COR-L47 (cell line): Measurements from ENCODE around the gene C3orf22.
"Not testable (repeated sequence)": the region's sequence is repeated elsewhere in the genome, so short reads cannot be mapped to it uniquely, and the experiment has no call there.

Experiments
- DNase-seq: peaks from one replicate; lab custom pipeline; 2025; lab: John Stamatoyannopoulos, UW

The C3orf22 gene, protein sequence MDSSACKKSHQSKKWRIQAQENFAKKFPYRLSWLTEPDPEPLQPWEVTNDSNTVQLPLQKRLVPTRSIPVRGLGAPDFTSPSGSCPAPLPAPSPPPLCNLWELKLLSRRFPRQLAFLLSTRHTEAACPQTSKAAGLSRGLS

DNA sequence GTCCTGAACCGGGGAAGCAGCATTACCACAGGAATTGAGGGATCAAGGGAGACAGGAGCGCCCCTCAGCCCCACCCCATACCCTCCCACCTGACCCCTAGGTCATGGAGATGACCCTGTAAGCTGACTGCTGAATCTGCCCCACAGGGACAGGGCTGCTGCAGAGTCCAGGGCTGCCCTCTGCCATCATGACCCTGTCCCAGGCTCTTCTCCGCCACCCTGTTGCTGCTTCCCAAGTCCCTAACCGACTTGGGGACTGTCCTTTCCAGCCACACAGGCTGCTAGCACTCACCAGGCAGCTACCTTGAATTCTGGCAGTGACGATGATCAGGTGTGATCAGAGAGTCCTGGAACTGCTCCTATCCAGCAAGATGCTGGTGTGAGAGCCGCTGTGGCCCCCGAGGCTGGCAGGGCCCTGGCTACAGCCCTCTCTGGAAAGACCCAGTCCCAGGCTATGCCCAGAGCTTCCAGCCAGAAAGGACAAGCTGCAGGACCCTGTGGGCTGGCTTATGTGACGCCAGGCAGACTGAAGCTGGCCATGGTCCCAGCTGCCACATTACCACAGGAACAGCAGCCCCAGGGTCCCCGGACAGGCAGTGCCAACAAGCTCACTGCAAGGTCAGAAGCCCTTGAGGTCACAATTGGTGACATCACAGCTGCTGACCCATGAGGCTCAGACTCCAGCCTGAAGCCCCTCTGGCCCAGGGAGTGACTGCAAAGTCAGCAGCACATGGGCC, at the start of gene C3orf22:
C3orf22 (minus strand) TSS at position 597 of the 736 bp plus-strand sequence. CDS start 5,542 bp downstream, outside the sequence.
- DNase-seq: no peak

DNA sequence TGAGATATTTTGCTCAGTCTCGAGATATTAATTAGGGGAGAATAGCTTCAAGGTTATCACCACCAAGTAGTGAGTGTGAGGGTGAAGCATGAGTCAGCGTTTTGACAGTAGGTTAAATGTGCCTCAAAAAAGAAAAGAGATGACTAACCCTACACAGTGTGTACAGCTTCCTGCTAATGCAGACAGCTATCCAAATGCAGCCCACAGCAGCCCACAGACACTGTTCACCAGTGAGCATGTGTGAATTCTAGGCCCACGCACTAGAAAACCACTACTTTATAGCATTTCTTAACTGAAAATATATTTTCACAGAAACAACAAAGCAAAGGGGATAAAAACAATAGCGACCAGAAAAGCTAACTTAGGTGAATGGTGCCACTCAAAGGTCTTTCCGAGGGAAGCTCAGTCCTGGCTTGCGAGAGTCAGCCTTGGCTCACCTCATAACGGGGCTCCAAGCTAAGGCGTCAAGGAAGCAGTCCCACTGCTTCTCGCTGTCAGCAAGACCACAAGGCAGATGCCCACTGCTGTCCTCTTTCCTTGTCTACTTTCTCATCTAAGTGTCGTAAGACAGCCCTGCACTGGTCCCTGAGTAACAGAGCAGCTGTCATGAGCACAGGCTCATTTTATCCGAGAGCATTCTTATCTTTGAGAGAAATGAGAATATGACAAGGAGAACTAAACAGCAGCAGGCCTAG, 48.6 kb upstream of the C3orf22 start:
- no peak for DNase-seq

DNA sequence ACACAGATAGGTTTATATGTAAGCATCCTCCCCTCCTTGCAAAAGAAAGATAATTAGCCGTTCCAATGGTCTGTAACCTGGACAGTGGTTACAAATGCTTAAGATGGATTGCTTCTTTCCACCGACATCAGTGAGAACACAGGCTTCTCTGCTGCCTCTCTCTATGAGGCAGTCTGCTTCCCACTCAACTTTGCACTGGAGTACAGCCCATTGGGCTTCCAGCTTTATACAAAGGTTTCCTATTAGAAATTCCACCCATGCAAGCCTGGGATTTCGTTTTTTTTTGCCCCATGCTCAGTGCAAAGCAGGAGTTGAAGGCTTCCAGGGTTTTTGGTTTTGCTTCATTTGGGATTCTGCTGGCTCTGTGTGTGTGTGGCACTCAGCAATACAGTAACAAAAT, 47.3 kb upstream of the C3orf22 start:
- no peak for DNase-seq

DNA sequence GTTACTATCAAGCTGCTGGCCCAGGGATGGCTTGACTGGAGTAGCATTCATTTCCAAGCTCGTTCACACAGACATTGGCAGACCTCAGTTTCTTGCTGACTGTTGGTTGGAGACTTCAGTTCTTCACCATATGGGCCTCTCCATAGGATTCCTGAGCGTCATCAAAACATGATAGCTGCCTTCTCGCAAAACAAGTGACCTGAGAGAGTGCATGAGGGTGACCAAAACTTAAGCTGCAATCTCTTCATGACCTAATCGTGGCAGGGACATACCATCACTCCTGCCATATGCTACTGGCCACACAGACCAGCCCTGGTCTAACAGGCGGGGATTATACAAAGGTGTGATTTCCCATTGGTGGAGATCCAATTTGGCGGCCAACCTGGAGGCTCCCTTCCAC, 46.0 kb upstream of the C3orf22 start:
- no peak for DNase-seq

DNA sequence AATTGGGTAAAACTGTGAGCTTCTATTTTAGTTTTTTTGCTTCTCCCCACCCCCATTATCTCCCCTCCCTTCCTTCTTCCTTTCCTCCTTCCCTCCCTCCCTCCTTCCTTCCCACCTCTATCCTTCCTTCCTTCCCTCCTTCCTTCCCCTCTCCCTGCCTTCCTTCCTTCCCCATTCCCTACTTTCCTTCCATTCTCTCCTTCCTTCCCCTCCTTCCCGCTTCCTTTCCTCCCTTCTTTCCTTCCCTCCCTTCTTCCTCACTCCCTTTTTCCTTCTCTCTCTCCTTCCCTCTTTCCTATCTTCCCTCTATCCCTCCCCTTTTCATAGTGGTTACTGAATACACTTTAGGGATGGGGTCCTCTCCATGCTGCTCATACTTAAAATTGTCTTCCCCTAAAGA, 40.4 kb upstream of the C3orf22 start:
- no peak for DNase-seq

DNA sequence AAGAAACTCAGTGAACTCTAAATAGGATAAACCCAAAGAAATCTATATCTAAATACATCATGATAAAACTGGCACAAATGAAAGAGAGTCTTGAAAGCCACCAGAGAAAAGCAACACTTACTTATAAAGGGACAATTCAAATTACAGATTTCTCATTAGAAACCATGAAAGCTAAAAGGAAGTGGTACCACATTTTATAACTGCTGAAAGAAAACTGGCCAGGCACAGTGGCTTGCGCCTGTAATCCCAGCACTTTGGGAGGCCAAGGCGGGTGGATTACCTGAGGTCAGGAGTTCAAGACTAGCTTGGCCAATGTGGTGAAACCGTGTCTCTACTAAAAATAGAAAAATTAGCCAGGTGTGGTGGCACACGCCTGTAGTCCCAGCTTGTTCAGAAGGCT, 36.7 kb upstream of the C3orf22 start:
- DNase-seq: not testable (repeated sequence)

DNA sequence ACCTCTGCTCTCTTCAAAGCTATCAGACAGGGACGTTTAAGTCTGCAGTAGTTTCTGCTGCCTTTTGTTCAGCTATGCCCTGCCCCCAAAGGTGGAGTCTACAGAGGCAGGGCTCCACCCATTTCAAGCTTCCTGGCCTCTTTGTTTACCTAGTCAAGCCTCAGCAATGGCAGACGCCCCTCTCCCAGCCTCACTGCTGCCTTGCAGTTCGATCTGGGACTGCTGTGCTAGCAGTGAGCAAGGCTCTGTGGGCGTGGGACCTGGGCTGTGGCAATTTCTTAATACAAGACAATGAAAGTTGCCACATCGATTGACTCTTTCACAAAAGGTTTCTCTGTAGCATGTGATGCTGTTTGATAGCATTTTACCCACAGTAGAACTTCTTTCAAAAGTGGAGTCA, 32.8 kb upstream of the C3orf22 start:
- DNase-seq: not testable (repeated sequence)

DNA sequence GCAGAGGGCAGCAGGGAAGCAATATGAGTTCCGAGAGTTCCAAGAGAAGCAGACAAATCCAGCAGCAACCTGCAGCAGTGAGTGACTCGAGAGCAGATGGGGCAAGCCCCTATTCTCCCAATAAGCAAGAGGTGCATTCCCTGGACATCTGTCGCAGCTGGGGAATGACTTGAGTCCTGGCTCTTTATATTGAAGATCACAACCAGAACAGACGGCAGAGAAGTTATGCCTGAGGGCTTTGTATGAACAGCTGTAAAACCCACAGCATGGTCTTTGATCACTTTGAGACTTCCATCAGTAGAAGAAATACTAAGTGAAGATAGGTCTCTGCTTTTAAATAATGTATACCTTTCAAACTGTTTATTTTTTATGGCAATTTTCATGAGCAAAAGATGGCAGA, 23.6 kb upstream of the C3orf22 start:
- DNase-seq: no peak

DNA sequence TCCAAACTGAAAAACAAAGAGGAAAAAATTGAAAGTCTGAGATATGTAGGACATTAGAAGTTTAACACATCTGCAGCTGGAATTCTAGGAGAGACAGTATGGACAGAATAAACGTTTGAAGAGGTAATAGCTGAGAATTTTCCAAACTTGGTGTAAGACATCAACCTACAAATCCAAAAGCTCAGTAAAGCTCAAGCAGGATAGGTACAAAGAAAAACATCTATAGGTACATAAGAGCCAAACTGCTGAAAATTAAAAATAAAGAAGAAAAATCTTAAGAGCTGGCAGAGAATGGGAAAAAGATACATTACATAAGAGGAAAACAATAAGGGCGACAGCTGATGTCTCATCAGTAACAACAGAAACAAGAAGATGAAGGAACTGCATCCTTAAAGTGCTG, 22.8 kb upstream of the C3orf22 start:
- no peak for DNase-seq

DNA sequence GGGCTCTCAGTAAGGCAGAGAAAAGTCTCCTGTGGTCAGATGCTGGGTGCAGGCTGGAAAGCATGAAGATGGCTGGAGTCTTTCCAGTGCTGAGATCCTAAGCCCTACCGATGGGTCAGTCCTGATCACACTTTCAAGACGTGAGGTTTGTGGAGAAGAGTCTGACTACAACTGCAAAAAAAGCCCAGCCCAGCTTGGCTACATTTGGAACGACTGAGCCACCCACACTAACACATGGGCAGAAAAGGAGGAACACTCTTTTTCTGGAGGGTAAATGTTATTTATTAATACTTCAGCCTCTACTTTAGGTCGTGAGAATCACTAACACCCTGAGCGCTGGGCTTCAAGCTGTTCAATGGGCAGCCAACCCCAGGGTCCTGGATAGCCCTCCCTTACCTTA, 22.0 kb upstream of the C3orf22 start:
- DNase-seq: no peak

DNA sequence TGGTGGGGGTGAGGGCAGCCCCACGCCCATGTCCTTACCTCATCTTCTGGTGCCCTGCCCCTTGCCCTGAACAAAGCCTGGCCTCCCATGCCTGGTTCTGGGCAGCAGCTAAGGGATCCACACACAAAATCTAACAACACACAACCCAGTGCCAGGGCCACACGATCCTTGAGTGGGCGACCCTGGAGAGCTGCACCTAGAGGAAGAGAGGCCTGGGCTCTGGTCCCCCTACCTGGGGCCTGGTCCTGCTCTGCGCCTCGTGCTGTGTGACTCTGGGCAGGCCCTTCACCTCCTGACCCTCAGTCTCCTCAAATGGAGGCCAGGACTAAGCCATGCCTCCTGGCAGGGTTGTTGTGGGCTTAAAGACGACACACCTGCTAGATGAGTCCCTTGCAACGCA, 20.0 kb upstream of the C3orf22 start:
- no peak for DNase-seq

DNA sequence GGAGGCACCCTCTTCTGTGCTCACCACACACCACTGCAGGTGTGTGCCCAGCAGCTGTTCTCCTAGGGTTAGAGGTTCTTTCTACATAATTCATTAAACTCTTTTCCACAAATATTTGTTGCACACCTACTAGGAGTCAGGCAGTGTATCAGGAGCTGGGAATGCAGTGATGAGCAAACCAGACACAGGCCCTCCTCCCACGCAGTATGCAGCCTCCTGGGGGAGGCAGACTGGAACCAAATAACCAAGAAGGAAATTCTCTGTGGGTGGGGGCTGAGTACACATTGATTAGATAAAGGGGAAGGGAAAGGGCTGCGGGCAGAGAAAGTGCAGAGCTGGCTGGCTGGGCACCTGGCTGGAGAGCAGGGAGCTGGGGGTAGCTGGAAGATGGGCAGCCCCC, 18.5 kb upstream of the C3orf22 start:
- DNase-seq: no peak

DNA sequence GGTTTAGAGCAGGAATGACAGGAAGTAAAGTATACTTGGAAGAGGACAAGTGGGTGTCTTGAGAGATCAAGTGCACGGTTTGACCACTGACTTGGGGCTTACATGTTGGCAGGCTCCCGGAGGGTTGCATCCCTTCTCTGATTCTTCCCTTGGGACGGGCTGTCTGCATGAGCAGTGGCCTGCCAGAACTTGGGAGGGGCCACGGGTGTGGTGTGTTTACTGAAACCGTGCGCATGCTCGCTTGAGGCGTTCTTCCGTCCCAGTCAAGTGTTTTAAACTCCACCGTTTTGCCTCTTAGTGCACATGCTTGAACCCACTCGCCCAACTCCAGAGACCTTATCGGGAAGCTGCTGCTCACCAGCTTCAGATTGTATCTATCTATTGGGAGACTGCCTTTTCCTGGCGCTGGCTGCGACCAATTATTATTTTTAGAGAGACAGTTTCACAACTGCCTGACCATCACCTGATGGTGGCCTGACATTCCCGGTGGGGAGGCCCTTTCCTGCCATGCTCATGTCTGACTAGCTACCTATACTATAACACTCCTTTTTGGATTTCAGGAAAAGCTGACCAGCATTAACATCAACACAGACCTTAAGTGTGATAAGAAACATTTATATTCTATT, 14.9 kb upstream of the C3orf22 start:
- no peak for DNase-seq

DNA sequence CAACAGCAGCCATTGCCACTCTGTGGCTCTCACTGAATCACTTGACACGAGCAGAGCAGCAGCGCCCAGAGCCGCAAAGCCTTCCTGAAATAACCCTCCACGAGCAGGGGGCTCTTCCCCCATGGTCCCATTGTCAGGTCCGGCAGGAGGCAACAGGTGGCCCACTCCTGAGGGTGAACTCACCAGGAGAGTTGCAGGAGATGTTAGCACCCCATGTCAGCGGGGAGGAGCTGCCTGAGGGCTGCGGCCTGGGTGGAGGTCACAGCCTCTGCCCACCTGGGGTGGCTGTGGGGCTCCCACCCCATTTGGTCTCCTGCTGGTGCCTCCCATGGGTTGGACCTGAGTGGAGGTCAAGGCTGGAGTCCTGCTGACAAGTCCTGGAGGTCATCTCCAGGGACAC, 12.3 kb upstream of the C3orf22 start:
- DNase-seq: no peak

DNA sequence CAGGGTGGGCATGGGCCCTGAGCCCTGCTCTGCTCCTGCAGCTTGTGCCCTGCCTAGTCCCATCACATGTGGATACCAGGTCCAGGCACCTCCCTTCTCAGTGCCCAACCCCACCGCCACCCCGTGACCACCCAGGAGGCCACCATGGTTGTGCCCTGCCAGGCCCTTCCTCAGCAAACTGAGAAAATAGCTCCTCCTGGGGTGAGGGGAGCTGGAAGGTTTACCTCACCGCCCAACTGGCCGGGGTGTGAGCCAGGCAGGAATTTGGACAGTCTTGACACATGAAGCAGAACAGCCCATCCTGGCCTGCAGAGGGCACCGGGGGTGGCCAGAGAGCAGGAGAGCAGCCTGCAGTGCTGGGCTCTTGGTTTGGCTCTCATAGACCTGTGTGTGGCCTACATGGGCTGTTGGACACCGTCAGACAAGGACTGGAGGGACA, 11.4 kb upstream of the C3orf22 start:
- DNase-seq: no peak

DNA sequence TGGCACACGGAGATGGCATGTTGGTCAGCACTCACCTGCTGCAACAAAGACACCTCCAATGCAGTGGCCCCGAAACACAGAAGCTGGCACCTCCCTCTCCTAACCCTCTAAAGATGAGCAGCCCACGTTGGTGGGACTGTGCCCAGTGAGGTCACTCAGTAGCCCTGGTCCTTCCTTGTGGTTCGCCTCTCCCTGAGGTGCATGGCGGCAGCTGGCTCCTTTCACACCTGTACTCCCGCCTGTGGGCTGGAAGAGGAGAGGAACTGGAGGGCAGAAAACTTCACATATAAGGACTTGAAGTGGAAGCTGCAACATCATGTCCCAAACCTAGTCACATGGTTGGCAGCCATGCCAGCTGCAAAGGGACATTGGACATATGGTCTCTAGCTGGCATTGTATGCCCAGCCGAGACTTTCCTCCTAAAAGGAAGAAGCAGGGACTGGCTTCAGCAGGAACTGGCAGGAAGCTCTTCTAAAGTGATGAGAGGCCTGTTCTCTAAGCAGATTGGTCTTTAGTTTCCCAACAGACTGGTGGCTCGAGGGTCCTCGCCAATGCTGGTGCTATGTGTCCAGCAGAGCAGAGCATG, 10.8 kb upstream of the C3orf22 start:
- no peak for DNase-seq

DNA sequence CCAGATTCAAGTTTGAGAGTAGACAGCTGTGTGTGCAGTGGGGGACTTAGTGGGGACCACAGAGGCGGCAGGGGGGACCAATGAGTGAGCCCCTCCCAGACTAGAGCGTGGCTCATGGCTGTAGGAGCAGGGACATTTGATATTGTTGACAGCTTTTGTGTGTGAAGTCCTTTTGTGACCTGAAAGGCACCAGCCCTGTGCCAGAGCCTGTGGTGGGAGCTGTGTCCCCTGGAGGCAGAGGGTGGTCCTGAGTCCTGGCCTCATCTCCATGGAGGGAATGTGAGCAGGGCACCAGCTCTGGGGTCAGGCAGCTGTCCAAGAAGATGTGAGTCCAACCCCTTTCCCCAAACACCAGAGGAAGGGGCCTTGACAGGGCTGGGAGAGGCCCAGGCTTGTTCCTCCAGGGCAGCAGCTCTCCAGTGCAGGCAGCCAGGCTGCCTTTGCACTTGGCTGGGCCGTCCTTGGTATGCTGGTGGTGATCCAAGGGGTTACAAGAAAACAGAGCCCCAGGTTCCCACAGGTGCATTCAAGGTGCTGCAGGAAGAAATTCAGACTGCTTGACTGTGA, 10.1 kb upstream of the C3orf22 start:
- DNase-seq: no peak

DNA sequence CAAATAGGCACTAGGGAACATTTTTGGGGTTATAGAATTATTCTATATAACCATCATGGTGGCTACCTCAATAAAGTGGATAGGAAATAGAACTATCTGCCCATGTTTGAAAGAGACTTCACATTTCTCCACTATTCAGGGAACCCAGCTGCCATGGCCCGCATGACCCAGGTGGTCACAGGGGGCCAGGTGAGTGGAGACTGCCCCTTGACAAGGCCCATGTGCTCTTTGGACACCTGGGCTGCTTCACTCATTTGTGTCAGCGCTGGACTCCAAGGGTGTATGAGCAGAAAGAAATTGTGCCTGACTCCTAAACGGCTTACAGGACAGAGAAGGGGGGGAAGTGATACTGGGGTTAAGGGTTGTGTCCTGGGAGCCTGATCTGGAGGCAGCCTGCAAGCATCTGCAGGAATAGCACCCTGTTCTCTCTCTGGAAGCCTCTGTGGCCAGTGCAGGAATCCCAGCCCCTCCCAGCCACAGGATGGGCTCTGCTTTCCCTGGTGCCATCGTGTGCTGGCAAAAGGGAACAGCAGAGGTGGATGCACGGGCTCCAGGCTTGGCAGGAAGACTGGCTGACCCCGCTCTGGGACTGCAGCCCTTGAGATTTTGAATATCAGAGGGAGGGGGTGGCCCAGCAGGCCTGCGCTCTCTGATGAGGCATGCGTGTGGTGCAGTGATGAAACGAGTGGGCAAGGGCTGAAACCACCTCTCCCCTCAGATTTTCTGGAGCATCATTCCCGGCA, 9.1 kb upstream of the C3orf22 start:
- peak; percentile 9 for DNase-seq

DNA sequence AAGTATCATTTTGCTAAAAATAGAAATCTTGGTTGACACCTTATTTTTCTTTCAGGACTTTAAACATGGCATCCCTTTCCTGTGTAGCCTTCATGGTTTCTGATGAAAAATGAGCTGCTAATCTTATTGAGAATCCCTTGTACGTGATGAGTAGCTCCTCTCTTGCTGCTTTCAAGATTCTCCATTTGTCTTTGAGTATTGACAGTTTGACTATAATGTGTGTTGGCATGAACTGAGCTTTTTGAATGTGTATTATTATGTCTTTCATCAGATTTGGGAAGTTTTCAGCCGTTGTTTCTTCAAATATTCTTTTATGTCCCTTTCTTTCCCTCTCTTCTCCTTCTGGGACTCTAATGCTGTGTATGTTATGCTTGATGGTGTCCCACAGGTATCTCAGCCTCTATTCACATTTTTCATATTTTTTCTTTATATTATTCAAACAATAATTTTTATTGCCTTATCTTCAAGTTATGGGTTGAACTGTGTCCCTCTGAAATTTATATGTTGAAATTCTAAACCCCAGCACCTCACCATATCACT, 4.1 kb upstream of the C3orf22 start:
- DNase-seq: no peak

DNA sequence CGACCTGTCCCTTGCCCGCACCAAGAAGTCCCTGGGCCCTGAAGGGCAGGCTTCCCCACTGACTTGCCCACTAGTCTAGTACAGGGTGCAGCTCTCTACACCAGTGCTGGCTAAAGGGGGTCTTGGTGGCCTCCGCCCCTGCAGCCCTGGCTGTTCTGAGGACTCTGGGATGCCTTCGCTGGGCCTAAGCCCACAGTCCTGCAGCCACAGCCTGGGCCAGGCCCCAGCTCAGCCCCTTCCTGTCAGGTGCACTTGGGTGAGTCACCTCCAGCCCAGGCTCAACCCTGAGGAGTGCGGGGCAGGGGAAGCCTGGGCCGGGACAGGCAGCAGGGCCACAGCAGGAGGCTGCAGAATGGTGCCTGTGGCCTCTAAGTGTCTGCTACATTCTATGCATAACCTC, 971 bp downstream of the C3orf22 start:
- DNase-seq: no peak

DNA sequence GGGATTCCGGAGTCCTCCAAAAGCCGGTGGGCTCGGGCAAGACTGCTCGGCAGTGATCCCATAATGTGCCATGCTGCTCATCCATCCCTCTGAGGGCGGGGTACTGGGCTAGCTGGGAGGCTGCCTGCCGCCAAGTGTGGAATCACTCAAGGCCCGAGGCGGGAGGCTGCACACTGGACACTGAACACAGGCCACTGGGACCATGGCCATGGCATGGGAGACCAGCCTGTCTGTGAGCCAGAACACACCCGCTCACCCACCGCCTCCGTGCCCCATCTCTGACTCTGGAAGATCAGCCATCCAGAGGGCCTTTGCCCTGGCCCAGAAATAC, 1.4 kb downstream of the C3orf22 start:
- DNase-seq: no peak
